ENCODE results near the gene OTUD3.

GRCh38 chr1:19938472-19938871 lies 56.3 kb downstream of the OTUD3 start:
- TF ChIP-seq CTCF (IDR thresholded peaks at IDR 0.05; ENCODE audit: insufficient read depth, low read length) (no peak), POLR2AphosphoS5 (IDR thresholded peaks at IDR 0.05; ENCODE audit: low read depth) (no peak), GABPA (IDR thresholded peaks at IDR 0.05; ENCODE audit: low read depth) (no peak), SPI1 (IDR thresholded peaks at IDR 0.05; ENCODE audit: borderline replicate concordance, low read depth) (no peak)
- TF ChIP-seq, protein P1, sequence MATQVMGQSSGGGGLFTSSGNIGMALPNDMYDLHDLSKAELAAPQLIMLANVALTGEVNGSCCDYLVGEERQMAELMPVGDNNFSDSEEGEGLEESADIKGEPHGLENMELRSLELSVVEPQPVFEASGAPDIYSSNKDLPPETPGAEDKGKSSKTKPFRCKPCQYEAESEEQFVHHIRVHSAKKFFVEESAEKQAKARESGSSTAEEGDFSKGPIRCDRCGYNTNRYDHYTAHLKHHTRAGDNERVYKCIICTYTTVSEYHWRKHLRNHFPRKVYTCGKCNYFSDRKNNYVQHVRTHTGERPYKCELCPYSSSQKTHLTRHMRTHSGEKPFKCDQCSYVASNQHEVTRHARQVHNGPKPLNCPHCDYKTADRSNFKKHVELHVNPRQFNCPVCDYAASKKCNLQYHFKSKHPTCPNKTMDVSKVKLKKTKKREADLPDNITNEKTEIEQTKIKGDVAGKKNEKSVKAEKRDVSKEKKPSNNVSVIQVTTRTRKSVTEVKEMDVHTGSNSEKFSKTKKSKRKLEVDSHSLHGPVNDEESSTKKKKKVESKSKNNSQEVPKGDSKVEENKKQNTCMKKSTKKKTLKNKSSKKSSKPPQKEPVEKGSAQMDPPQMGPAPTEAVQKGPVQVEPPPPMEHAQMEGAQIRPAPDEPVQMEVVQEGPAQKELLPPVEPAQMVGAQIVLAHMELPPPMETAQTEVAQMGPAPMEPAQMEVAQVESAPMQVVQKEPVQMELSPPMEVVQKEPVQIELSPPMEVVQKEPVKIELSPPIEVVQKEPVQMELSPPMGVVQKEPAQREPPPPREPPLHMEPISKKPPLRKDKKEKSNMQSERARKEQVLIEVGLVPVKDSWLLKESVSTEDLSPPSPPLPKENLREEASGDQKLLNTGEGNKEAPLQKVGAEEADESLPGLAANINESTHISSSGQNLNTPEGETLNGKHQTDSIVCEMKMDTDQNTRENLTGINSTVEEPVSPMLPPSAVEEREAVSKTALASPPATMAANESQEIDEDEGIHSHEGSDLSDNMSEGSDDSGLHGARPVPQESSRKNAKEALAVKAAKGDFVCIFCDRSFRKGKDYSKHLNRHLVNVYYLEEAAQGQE (IDR thresholded peaks at IDR 0.05; ENCODE audit: insufficient replicate concordance, low read depth): no peak

Measured in HL-60 (cell line).